DMS53 (cell line): ENCODE measurements around the gene CFAP46.
"Not testable (repeated sequence)": the region's sequence is repeated elsewhere in the genome, so short reads cannot be mapped to it uniquely, and the experiment has no call there.

ENCODE experiments used
- DNase-seq: peaks from one replicate; lab custom pipeline; 2025; lab: John Stamatoyannopoulos, UW

Gene CFAP46

DNA sequence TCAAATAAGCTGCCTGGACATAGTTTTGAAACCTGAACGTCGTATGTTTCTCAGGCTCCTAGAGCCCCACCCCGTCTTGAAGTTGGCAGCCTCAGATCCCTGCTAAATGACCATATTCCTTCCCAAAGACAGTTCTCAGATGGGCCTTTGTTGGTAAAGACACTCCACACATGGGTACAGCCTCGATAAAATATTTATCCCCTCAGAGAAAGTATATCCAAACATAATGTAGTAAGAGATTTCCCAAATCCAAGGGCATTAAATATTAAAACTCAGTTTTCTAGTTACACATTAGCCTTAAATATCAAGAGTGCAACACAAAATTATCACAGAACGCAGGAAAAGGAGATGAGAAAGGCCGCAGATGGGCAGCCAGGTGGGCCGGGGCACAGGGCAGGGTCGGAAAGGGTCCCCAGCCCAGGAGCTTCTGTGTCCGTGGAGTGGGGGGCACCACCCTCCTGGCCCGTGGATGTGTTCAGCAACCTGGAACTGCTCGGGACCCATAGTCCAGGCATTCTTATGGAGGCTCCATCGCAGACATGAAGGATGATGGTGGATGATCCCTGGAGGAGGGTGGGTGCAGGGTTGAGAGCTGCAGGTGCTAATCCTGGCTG, 1.5 kb upstream of the CFAP46 start:
- DNase-seq: no peak

DNA sequence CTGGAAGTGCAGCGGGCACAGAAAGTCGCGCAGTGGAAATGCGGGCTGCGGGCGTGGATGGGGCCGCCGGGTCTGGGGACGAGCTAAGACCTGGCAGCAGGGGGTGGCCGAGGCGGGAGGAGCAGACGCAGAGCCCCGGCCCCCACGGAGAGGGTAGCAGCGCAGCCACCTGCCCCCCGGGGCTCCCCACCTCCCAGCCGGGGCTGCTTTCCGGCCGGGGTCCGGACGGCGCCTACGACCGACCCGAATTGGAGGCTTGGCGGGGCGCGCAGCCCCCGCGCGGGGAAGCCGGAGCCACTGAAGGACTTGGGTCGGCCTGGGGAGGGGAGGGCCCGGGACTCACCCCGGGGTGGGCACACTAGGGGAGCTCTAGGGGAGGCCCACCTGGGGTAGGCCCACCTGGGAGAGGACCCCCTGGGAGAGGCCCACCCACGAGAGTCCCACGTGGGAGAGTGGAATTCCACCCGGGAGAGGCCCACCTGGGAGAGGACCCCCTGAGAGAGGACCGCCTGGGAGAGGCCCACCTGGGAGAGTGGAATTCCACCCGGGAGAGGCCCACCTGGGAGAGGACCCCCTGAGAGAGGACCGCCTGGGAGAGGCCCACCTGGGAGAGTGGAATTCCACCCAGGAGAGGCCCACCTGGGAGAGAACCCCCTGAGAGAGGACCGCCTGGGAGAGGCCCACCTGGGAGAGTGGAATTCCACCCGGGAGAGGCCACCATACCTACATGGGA, 854 bp upstream of the CFAP46 start:
- DNase-seq: no peak

DNA sequence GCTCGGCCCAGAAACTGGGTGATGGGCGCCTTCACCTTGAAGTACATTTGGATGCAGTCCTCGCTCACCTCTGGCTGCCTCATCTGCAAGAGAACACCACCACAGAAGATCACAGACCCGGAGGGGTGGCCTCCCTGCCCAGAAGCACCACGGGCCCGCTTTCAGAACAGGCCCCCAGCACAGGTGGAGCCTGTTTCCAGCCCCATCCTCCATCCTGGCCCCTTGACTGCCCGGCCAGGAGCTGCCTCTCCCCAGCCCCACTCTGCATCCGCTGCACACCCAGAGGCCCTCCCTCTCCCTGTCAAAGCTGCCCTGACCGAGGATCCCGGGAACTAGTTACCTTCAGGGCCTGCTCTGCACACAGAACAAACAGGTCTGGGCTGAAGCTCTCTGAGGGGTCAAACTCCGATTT, 724 bp downstream of the CFAP46 start:
- DNase-seq: no peak

DNA sequence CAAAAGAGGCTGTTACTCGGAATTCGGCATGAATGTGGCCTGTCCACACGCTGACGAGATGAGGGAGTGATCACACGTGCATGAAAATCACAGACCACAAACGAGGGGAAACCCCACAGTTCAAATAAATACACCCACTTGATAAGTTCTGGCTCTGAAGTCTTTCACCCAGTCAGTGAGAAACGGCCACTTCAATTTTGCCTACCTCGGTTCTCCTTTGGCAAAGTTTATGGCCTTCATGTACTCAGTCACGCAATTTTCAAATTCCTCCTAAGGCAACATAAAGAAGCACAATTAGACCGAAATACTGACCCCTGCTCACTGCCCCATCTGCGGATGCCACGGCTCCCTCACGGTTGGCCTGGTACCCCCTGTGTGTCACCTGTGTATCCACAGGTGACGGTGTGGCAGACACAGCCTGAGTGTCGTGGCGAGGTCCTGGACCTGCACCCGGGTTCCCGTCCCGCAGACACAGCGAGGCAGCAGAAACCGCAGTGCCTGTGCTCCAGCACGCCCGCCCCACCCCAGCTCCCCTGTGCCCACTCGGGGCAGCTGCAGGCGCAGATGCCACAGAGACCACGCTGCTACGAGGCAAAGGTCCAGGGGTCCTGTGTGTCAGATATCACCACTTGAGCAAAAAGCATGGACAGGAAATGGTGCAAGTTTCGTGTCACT, 1.4 kb downstream of the CFAP46 start:
- no peak for DNase-seq

DNA sequence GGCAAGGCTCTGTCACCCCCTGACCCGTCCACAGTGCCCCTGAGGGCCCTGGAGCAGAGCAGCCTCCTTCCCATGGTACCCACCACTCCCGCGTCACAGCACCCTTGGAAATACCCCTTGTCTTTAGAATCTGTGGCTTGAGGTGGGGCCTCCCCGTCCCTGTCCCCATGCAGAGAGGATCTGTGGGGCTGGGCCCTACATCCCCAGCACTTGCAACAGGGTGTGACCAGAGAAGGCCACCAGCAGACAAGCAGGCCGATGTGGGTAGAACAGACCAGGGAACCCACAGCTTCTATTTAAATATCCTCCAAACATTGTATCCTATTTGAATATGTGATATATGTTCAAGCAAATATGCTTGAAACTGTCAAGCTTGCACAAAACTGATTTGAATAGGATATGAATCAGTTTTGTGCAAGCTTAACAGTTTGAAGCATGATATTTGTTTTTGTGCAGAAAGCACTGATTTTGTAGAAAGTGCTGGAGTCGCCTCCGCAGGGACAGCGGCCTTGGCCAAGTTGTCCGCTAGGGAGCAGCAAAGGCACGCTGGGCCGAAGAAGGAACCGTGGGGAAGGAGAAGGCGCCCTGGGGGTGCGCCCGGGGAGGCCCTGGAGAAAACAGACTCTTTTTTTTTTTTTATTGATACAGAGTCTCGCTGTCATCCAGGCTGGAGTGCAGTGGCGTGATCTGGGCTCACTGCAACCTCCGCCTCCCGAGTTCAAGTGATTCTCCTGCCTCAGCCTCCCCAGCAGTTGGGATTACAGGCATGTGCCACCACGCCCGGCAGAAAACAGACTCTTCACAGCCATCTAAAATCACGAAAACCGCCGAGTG, 2.2 kb downstream of the CFAP46 start:
- peak; percentile 60 for DNase-seq

DNA sequence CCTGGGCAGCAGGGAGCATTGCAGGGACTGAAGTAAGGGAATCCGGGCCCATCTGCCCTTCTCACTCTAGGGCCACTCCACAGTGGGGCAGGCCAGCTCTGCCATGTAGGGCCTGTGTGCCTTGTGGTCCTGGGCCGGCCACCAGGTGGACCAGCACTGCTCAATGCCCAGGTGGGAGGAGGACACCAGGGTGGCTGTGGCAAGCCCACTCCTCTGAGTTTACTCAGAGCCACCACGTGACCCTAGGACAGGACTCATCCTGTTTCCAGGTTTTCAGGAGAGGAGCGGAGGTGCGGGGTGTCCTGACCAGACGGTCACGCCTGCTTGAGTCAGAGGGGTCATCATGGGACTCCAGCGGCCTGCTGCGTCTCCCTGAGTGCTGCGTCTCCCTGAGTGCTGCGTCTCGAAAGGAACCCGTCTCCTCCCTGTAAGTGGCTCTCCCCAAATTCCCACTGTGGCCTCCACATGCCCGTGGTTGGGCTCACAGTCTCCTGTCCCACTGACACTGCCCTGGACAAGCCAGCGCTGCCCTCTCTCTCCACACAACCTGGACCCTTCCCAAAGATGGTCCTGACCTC, 2.9 kb downstream of the CFAP46 start:
- no peak for DNase-seq

DNA sequence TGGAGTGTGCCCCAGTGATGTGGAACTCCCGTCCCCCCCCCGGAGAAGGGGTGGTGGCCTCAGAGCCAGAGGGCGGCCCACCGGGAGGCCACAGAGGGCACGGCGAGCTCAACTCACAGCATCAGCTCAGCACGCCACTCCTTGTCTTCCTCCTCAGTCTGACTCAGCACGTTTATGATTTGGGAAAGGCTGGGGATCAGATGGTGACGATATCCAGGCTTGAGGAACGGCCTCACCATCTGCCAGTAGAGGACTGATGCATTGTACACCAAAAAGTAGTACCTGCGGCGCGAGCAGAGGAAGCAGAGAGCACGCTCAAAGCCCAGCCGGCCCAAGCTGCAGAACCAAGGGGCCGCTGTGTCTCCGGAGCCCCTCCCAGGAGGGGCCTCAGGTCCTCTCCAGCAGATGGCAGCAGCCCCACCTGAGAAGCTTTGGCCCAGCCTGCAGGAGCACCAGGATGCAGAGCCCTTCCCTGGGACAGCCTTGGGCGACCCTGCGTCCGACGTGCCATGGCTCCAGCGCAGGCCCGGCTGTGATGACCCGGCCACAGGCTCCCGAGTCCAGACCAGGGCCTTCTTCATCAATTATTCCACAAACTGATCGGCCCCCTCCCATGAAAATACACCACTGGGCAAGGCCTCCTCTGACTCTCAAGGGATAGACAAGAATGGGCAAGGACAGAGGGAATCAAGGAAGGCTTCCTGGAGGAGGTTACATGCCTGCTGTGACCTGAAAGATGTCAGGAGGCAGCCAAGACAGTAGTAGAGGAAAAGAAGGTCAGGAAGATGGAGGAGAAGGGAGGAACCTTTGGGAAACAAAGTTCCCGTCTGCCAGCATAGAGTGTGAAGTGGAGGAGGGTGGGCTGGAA, 3.7 kb downstream of the CFAP46 start:
- peak; percentile 22 for DNase-seq

DNA sequence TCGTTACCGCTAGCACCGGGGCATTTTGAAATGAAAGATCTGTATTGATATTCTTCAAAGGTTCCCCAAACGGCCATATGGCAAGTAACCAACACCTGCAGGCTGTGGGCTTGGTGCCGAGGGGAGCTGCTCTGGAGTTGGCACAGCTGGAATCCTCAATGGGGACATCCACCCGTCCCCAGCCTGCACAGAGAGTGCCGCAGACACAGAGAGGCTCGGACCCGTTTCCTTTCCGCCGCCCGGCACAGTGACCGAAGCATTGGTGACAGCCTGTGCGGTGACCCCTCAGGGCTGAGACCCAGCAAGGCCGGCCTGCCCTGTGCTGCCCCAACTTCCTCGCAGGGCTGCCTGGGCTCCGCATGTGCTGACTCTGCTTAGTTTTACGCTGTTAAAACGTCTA, 4.5 kb downstream of the CFAP46 start:
- DNase-seq: no peak

DNA sequence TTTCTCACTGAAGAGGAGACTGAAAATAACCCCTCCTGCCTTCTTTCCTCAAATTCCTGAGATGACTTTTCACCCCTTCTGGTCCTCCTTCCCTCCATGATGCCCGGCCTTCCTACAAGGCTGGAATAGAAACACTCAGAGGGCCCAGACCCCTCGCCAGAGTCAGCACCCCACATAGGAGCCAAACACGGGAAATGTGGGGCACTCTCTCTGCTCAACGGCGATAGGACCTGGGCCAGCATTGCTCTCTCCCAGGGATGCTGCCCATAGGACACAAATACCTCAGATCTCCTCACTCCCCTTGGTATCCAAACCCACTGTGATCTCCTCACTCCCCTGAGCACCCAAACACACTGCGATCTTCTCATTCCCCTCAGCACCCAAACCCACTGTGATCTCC, 7.4 kb downstream of the CFAP46 start:
- DNase-seq: no peak

DNA sequence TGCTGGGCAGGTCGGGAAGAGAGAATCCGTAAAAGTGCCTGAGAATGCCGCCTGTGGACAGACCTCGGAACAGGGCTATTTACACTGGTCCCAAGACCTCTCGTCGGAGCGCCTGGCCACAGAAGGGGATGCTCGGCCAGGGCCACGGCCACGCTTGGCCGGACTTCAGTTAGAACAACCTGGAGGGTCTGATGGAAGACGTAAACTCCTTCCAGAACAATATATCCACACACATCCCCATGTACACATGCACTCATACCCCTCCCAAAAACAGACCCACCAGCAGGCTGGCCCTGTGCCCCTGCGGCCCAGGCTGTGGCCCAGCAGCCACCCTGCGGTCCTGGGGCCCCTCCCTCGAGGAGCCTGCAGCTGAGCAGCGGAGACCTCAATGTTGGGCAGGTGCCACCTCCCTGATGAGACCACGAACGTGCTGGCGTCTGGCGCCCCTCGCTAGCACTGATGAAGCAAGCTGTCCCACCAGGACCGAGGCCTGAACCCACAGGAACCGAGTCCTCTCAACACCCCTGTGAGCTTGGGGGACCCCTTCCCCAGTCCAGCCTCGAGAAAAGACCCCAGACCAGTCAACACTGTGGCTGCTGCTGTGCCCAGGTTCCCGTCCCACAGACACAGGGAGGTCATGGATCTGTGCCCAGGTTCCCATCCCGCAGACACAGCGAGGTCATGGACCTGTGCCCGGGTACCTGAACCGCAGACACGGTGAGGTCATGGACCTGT, 8.9 kb downstream of the CFAP46 start:
- DNase-seq: no peak

DNA sequence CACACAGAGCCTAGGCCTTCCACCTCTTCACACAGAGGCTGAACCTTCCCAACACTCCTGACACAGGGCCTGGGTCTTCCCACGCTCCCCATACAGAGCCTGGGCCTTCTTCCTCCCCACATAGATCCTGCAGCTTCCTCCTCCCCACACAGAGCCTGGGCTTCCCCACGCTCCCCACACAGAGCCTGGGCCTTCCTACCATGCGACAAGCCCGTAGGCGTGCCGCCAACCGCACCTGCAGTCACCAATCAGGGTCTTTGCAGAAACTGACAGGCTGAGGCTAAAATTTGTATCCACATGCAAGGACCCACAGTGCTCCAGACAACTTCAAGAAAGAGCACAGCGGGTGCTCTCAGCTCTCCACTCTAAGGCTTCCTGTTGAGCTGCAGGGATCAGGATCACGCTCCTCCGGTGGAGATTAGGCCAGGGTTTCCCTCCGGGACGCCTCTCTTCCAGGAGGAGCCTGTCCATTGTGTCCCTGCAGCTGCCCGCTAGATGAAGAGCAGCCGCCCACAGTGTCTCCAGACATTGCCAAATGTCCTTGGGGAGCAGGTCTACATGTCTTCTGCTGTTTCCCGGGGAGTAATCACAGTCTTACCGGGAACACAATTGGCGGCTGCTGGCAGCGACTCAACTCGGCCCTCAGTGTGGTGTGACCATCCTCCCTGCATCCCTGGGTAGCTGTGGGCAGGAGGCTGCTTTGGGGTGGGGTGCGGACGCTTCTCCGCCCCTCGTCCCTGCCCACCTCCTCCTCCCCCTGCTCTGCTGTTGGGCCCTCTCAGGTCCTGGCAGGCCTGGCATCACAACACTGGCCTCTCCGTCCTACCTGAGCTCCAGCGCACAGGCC, 9.7 kb downstream of the CFAP46 start:
- DNase-seq: no peak

DNA sequence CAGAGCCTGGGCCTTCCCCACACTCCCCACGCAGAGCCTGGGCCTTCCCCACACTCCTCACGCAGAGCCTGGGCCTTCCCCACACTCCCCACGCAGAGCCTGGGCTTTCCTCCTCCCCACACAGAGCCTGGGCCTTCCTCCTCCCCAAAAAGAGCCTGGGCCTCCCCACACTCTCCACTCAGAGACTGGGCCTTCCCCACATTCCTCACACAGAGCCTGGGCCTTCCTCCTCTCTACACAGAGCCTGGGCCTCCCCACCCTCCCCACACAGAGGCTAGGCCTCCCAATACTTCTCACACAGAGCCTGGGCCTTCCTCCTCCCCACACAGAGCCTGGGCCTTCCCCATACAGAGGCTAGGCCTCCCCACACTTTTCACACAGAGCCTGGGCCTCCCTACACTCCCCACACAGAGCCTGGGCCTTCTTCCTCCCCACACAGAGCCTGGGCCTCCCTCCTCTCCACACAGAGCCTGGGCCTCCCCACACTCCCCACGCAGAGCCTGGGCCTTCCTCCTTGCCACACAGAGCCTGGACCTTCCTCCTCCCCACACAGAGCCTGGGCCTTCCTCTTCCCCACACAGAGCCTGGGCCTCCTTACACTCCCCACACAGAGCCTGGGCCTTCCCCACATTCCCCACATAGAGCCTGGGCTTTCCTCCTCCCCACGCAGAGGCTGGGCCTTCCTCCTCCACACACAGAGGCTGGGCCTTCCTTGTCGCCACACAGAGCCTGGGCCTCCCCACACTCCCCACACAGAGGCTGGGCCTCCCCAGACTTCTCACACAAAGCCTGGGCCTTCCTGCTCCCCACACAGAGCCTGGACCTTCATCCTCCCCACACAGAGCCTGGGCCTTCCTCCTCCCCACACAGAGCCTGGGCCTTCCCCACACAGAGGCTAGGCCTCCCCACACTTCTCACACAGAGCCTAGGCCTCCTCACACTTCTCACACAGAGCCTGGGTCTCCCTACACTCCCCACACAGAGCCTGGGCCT, 10.8 kb downstream of the CFAP46 start:
- DNase-seq: not testable (repeated sequence)

DNA sequence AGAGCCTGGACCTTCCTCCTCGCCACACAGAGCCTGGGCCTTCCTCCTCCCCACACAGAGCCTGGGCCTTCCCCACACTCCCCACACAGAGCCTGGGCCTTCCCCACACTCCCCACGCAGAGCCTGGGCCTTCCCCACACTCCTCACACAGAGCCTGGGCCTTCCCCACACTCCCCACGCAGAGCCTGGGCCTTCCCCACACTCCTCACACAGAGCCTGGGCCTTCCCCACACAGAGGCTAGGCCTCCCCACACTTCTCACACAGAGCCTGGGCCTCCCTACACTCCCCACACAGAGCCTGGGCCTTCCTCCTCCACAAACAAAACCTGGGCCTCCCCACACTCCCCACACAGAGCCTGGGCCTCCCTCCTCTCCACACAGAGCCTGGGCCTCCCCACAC, 11.7 kb downstream of the CFAP46 start:
- DNase-seq: not testable (repeated sequence)

DNA sequence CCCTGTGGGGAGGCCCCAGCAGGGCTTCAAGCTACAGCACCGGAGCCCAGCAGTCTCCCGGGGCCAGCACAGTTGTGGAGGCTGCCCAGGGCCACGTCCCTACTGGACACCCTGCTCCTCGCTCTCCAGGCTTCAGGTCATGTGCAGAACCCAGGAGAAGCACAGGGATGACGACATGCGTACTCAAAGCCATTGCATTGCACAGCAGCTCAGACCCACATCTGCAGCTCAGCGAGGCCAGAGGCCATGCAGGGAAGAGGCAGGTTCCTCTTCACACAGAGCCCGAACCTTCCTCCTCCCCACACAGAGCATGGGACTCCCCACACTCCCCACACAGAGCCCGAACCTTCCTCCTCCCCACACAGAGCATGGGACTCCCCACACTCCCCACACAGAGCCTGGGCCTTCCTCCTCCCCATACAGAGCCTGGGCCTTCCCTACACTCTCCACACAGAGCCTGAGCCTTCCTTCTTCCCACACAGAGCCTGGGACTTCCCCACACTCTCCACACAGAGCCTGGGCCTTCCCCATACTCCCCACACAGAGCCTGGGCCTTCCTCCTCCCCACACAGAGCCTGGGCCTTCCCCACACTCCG, 12.3 kb downstream of the CFAP46 start:
- DNase-seq: no peak

DNA sequence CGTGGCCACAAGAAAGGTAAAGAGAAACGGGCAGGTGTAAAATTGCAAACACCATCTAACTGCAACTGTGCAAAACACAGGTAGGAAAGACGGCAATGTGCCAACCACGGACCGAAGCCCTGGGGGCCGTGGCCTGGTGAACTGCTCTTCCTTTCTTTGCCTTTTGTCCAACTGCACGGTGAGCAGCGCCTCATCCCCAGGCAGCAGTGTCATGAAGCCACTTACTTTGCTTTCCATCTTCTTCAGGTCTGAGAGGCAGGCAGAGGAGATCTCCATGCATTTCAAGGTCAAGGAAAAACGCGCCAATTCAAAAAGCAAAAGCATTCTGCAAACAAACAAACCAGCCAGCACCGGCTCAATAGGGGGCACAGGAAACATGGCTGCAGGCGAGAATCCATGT, 12.9 kb downstream of the CFAP46 start:
- DNase-seq: no peak

DNA sequence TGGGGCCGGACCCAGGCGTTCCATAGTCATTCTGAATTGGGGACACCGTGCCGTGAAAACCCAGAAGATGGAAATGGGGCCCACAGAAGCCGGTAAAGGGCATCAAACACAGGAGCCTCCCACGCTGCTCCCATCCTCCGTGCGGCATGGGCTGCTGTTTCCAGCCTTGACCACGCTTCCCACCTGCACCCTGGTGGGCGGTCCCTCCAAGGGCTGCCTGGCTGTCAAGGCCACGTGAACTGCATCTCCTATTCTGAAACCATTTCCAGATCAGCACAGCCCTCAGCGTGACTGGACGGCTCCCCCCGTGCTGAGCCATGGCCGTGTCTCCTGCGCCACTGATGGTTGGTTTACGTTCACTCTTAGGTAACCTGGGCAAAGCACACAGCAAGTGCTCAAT, 14.1 kb downstream of the CFAP46 start:
- no peak for DNase-seq

DNA sequence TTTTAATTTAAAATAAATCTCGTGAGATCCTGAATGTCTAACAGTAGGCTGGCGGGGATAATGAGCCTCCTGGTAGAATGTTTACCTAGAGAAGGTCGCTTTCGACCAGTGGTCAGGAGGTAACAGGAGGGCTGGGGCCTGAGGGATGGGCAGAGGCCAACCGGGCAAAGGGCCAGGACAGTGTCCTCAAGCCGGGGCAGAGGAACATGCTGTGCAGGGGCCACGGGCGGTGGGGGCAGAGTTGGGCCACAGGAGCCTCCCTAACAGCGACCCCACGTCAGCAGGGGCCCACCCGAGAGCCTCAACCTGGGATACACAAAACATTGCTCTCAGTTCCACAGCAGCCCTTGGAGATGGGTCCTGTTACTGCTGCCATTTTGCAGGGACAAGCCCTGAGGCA, 14.5 kb downstream of the CFAP46 start:
- DNase-seq: no peak
